Measurements from ENCODE around the gene SARDH. TPM values are rescaled to one million over a fixed set of nuclear protein-coding genes. Genes with fewer than 3 reads are reported as not detected.

Gene SARDH
- total RNA-seq, 1 donor from 2014 or later: 5.0 TPM

DNA sequence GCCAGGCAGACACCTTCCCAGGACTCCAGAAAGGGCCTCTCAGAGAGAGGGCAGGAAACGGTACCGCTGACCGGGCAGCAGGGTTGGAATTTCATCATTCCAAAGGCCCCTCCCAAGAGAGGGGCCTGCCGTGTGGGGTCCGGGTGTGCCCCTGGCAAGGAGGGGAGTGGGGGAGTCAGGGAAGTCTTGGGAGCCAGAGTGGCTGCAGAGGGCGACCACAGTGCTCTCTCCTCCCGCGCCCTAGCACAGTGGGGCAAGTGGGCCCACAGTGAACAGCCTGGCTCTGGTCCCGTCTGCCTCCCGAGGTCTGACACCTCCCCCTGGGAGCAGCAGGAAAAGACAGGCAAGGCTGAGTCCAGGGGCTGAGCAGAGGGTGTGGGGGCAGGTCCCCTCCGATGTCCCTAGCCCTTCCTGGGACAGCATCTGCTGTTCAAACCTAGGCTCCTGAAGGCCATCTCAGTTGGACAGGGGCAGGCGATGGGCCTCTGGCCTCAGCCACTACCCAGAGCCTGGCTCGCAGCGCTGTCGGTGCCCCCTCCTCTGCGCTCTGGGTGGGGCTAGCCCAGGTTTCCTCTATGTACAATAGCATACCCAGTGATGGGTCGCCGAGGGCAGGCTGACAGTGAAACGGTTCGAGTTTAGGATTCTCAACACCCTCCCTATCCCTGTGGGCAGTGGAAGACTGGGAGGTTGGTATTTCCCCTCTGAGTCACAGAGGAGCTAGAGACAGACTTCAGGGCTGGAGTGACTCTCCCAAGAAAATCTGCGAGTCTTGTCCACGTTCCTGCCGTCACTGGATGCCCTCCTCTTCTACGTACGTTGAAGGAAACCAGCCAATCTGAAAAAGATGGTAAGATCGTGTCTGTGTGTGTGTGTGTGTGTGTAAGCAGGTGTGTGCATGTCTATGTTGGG, 25.4 kb upstream of the SARDH start:
- H3K4me1 Mint-ChIP-seq (ENCODE audit: unreplicated experiment): peaks cover 11% of the 10 kb centered on the region
- no peak for DNase-seq (ENCODE audit: low spot score)
- peaks cover 39% of the 10 kb centered on the region for H3K36me3 Mint-ChIP-seq (ENCODE audit: low read depth, unreplicated experiment)
- TF ChIP-seq, protein P1, sequence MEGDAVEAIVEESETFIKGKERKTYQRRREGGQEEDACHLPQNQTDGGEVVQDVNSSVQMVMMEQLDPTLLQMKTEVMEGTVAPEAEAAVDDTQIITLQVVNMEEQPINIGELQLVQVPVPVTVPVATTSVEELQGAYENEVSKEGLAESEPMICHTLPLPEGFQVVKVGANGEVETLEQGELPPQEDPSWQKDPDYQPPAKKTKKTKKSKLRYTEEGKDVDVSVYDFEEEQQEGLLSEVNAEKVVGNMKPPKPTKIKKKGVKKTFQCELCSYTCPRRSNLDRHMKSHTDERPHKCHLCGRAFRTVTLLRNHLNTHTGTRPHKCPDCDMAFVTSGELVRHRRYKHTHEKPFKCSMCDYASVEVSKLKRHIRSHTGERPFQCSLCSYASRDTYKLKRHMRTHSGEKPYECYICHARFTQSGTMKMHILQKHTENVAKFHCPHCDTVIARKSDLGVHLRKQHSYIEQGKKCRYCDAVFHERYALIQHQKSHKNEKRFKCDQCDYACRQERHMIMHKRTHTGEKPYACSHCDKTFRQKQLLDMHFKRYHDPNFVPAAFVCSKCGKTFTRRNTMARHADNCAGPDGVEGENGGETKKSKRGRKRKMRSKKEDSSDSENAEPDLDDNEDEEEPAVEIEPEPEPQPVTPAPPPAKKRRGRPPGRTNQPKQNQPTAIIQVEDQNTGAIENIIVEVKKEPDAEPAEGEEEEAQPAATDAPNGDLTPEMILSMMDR (IDR thresholded peaks at IDR 0.05; ENCODE audit: unreplicated experiment): no peak
- no peak overlapping the region for H3K27ac Mint-ChIP-seq (ENCODE audit: unreplicated experiment)
- H3K27me3 Mint-ChIP-seq (ENCODE audit: unreplicated experiment): peaks cover 3% of the 10 kb centered on the region
- peaks cover 7% of the 10 kb centered on the region for H3K9me3 Mint-ChIP-seq (ENCODE audit: unreplicated experiment)
- no peak overlapping the region for H3K4me3 Mint-ChIP-seq (ENCODE audit: unreplicated experiment)

- no peak for DNase-seq (ENCODE audit: low spot score)
- TF ChIP-seq, protein P1 (IDR thresholded peaks at IDR 0.05; ENCODE audit: unreplicated experiment): no peak
- no peak overlapping the region for H3K4me3 Mint-ChIP-seq (ENCODE audit: unreplicated experiment)
- H3K9me3 Mint-ChIP-seq (ENCODE audit: unreplicated experiment): peaks cover 7% of the 10 kb centered on the region
- peaks cover 11% of the 10 kb centered on the region for H3K4me1 Mint-ChIP-seq (ENCODE audit: unreplicated experiment)
- peaks cover 34% of the 10 kb centered on the region for H3K36me3 Mint-ChIP-seq (ENCODE audit: low read depth, unreplicated experiment)
- no peak overlapping the region for H3K27ac Mint-ChIP-seq (ENCODE audit: unreplicated experiment)
- H3K27me3 Mint-ChIP-seq (ENCODE audit: unreplicated experiment): peaks cover 3% of the 10 kb centered on the region
Observed at GRCh38 chr9:133762488-133763271, 24.5 kb upstream of the SARDH start.

DNA sequence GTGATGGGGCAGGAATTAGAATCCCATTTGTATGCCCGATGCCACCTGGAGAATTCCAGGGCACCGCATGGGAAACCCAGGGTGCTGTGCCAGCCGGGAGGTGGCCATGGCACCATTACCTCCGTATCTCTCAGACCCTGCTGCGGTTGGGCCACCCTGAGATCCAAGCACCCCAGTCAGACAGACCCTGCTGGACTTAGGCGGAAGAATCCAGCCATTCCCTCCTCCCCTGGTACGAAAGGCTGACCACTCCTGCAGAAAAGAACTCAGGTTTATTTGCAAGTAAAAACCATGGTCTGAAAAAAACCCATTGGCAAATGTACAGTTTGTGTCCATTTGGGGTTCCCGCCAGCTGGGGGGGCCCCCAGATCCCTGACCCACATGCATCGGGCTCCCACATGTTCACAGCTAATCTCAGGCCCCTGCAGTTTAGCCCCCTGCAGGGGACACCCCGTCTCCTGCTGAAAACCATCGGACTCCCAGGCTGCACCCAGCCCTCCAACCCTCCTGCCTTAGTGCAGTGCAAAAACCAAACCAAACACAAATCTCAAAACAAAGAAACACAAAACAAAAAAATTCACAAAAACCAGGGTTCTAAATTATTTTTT, 23.6 kb upstream of the SARDH start:
- TF ChIP-seq, protein P1 (IDR thresholded peaks at IDR 0.05; ENCODE audit: unreplicated experiment): no peak
- Mint-ChIP-seq H3K4me3 (ENCODE audit: unreplicated experiment) (no peak overlapping the region), H3K36me3 (ENCODE audit: low read depth, unreplicated experiment) (peaks cover 25% of the 10 kb centered on the region), H3K27ac (ENCODE audit: unreplicated experiment) (no peak overlapping the region), H3K9me3 (ENCODE audit: unreplicated experiment) (peaks cover 1% of the 10 kb centered on the region), H3K4me1 (ENCODE audit: unreplicated experiment) (peaks cover 11% of the 10 kb centered on the region), H3K27me3 (ENCODE audit: unreplicated experiment) (peaks cover 3% of the 10 kb centered on the region)
- no peak for DNase-seq (ENCODE audit: low spot score)

DNA sequence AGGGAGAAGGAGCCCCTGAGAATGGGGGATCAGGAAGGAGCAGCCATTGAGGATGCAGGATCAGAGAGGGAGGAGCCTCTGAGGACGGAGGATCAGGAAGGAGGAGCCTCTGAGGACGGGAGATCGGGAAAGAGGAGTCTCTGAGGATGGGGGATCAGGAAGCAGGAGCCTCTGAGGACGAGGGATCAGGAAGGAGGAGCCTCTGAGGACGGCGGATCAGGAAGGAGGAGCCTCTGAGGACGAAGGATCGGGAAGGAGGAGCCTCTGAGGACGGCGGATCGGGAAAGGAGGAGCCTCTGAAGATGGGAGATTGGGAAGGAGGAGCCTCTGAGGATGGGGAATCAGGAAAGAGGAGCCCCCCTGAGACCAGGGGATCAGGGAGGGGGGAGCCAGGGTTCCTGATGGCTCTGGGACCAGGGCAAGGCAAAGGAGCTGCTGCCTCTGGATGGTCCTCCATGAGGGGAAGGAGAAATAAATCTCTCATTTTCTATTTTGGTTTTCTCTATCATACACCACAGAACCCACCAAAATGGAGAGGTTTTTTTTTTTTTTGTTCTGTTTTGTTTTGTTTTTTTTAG, 22.6 kb upstream of the SARDH start:
- H3K4me3 Mint-ChIP-seq (ENCODE audit: unreplicated experiment): no peak overlapping the region
- DNase-seq (ENCODE audit: low spot score): no peak
- H3K27me3 Mint-ChIP-seq (ENCODE audit: unreplicated experiment): peaks cover 3% of the 10 kb centered on the region
- peaks cover 6% of the 10 kb centered on the region for H3K4me1 Mint-ChIP-seq (ENCODE audit: unreplicated experiment)
- TF ChIP-seq, protein P1 (IDR thresholded peaks at IDR 0.05; ENCODE audit: unreplicated experiment): no peak
- H3K9me3 Mint-ChIP-seq (ENCODE audit: unreplicated experiment): no peaks in the 10 kb centered on the region
- H3K27ac Mint-ChIP-seq (ENCODE audit: unreplicated experiment): no peak overlapping the region
- H3K36me3 Mint-ChIP-seq (ENCODE audit: low read depth, unreplicated experiment): peaks cover 21% of the 10 kb centered on the region
